Pancreas (tissue), 10 donors: ENCODE data around the gene RASA3. TPM values are rescaled to one million over a fixed set of nuclear protein-coding genes. Genes with fewer than 3 reads are reported as not detected.
"Not testable (repeated sequence)": the region's sequence is repeated elsewhere in the genome, so short reads cannot be mapped to it uniquely, and the experiment has no call there.

ENCODE experiments used
- ATAC-seq, 4 donors: fragments of 200-7000 bp; cut with Tn5 transposase; one replicate each; pipeline versions ENCODE4 v1.8.0 to v1.9.1; 2020; ENCODE audit warnings: mild to moderate bottlenecking in 4 of 4, moderate library complexity in 4 of 4
- DNase-seq, 6 donors: peaks; one replicate each; pipeline ENCODE4 v3.0.0-alpha.2; 2020
- FAIRE-seq: peaks from 2 replicates; lab custom pipeline; 2012; peaks lifted over from hg19 to GRCh38; lab: Jason Lieb, UNC
- H3K27ac ChIP-seq, 4 donors: fragments of 200-600 bp; sonication (generic); 1 replicate in 3 of 4; 2 replicates in 1 of 4; pipeline versions ENCODE4 v1.5.0 to v1.8.0; 2020
- H3K27me3 ChIP-seq, 4 donors: fragments of 200-600 bp; one replicate each; pipeline ENCODE4 v1.8.0; 2021
- H3K36me3 ChIP-seq, 3 donors: fragments of 200-600 bp; sonication (generic) in 1 of 3; one replicate each; pipeline versions ENCODE4 v1.5.0 to v1.8.0; 2020 to 2021
- H3K4me1 ChIP-seq, 3 donors: fragments of 200-600 bp; one replicate each; pipeline ENCODE4 v1.8.0; 2021
- H3K4me3 ChIP-seq, 4 donors: fragments of 200-600 bp; sonication (generic) in 2 of 4; one replicate each; pipeline versions ENCODE4 v1.5.0 to v1.8.0; 2020 to 2021
- H3K9me3 ChIP-seq, 4 donors: fragments of 200-600 bp; one replicate each; pipeline ENCODE4 v1.8.0; 2021
- CTCF ChIP-seq, 4 donors: fragments of 200-600 bp; sonication (generic) in 3 of 4; IDR thresholded peaks; one replicate each; pipeline versions ENCODE4 v1.5.0 to v1.8.0; 2021; ENCODE audit warnings: antibody characterized with exemption in 4 of 4
- WGBS, 2 donors: extraction: QIAGEN DNeasy Blood & Tissue Kit; methylation state at CpG; one replicate each; pipeline ENCODE4 v1.1.7; 2013; 5-methylcytosine and 5-hydroxymethylcytosine counted together
- intact Hi-C, 3 donors: fragments of 100-400 bp; cut with DNase I; formaldehyde crosslinking; loops; one replicate each; pipeline versions ENCODE4 v1.11.1 to v1.14.2; 2022
- polyA plus RNA-seq, 2 donors: library from polyadenylated mRNA; stranded (reverse); fragments of 200-250 nt; gene quantifications; one replicate each; pipeline ENCODE4 v1.2.3, GENCODE V29; 2013
- total RNA-seq, 6 donors: library from RNA; stranded (reverse); fragmentation: NEBNext Ultra II Directional in 4 of 6; extraction: Animal tissue kit (Norgen Biotek cat#: 25700) in 4 of 6; gene quantifications; one replicate each; pipeline versions ENCODE4 v1.2.1 to v1.2.4, GENCODE V29; 2021 to 2023
- donor health status: healthy with polysubstance abuse.
- donor health status: DM: no; HTN: no; CAD: no; lungs with moderate emphysema.
- donor health status: DM: no; HTN: no; CAD: no.
- donor health status: control.
- donor health status: control.
- donor health status: Bipolar disorder and iron deficiency.
- donor health status: DM: yes; HTN: yes; CAD: no.
- donor health status: DM: no; HTN: no; CAD: no.
- donor health status: DM: no; HTN: no; CAD: no.
- donor health status: DM: yes; HTN: yes; CAD: no.

RASA3 gene
- total and polyA plus RNA-seq, 8 donors: 5.7 to 11.2 (median 9.1) TPM

- peaks cover 0 to 5% (median 0%) of the 10 kb centered on the region in 3 donors for H3K4me1 ChIP-seq
- H3K27ac ChIP-seq: no peak overlapping the region
- no peaks in the 10 kb centered on the region for H3K9me3 ChIP-seq
- H3K36me3 ChIP-seq: no peaks in the 10 kb centered on the region
- H3K4me3 ChIP-seq: no peak overlapping the region
- TF ChIP-seq CTCF (IDR thresholded peaks at IDR 0.05): no peak
- no peaks in the 10 kb centered on the region for H3K27me3 ChIP-seq
- intact Hi-C loops: no loop called here
- FAIRE-seq (no peak), ATAC-seq (no peak), DNase-seq (peak in 2 of 6 donors; percentile 30 to 55)
- 78 to 81% methylated on average over 29 to 30 of the region's 30 CpGs for WGBS, 2 donors
Observed at GRCh38 chr13:114105521-114106225, 26.8 kb downstream of the RASA3 start.

- no peaks in the 10 kb centered on the region for H3K27me3 ChIP-seq
- H3K9me3 ChIP-seq: no peaks in the 10 kb centered on the region
- intact Hi-C loops: no loop called here
- no peak overlapping the region for H3K27ac ChIP-seq
- TF ChIP-seq CTCF (IDR thresholded peaks at IDR 0.05): no peak
- no peaks in the 10 kb centered on the region for H3K36me3 ChIP-seq
- WGBS, 2 donors: 86 to 92% methylated on average over 22 to 24 of the region's 24 CpGs
- H3K4me1 ChIP-seq: peaks cover 0 to 5% (median 4%) of the 10 kb centered on the region in 3 donors
- DNase-seq (peak in 3 of 6 donors; percentile 23 to 67 (median 49)), ATAC-seq (no peak), FAIRE-seq (no peak)
- H3K4me3 ChIP-seq: no peak overlapping the region
Observed at GRCh38 chr13:114104655-114105520, 27.5 kb downstream of the RASA3 start.

GRCh38 chr13:114103801-114104654 is 28.4 kb downstream of the RASA3 start:
- FAIRE-seq: no peak
- peaks cover 0 to 5% (median 4%) of the 10 kb centered on the region in 3 donors for H3K4me1 ChIP-seq
- intact Hi-C loops: no loop called here

GRCh38 chr13:114103289-114103621 is 29.2 kb downstream of the RASA3 start:
- H3K27me3 ChIP-seq, intact Hi-C loops, H3K4me1 ChIP-seq, H3K9me3 ChIP-seq, H3K36me3 ChIP-seq, H3K27ac ChIP-seq, ATAC-seq, FAIRE-seq, H3K4me3 ChIP-seq: not testable (repeated sequence)
- WGBS, 2 donors: 95 to 99% methylated on average over 11 to 16 of the region's 20 CpGs
- peak in 1 of 6 donors; percentile 45 for DNase-seq

More at GRCh38 chr13:114103801-114104654, 28.4 kb downstream of the RASA3 start:
- Histone ChIP-seq H3K27ac (no peak overlapping the region), H3K27me3 (no peaks in the 10 kb centered on the region), H3K36me3 (no peaks in the 10 kb centered on the region), H3K9me3 (no peaks in the 10 kb centered on the region), H3K4me3 (no peak overlapping the region)
- ATAC-seq (no peak), DNase-seq (peak in 2 of 6 donors; percentile 52 to 59)
- no peak for TF ChIP-seq CTCF (IDR thresholded peaks at IDR 0.05)
- WGBS, 2 donors: 92 to 97% methylated on average over 44 to 60 of the region's 62 CpGs
